NB4 (cell line): ENCODE results near the gene CHN1.
A peak's percentile ranks its signal among the peaks of the same experiment; 100 is the strongest.

ENCODE experiments used
- DNase-seq: peaks from one replicate; pipeline ENCODE4 v3.0.0; 2010; ENCODE audit warnings: low read depth
- H3K4me3 ChIP-seq: one replicate; pipeline ENCODE4 v1.5.1; 2011; ENCODE audit warnings: mild to moderate bottlenecking, low read depth, low read length, moderate library complexity
- CTCF ChIP-seq: IDR thresholded peaks from one replicate; pipeline ENCODE4 v1.5.1; 2012; ENCODE audit warnings: low read depth, low read length
- MYC ChIP-seq: IDR thresholded peaks from 2 replicates; pipeline ENCODE4 v1.6.1; 2011; ENCODE audit warnings: low read depth, low read length
- POLR2A ChIP-seq: IDR thresholded peaks from 2 replicates; pipeline ENCODE4 v1.6.1; 2011; ENCODE audit warnings: mild to moderate bottlenecking; ENCODE audit not compliant: insufficient read length; ENCODE audit errors: extremely low read depth
- TF ChIP-seq, protein P1 (sequence below): IDR thresholded peaks from 2 replicates; pipeline ENCODE4 v1.6.1; 2011; ENCODE audit warnings: low read depth, low read length

CHN1 gene, protein sequence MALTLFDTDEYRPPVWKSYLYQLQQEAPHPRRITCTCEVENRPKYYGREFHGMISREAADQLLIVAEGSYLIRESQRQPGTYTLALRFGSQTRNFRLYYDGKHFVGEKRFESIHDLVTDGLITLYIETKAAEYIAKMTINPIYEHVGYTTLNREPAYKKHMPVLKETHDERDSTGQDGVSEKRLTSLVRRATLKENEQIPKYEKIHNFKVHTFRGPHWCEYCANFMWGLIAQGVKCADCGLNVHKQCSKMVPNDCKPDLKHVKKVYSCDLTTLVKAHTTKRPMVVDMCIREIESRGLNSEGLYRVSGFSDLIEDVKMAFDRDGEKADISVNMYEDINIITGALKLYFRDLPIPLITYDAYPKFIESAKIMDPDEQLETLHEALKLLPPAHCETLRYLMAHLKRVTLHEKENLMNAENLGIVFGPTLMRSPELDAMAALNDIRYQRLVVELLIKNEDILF

DNA sequence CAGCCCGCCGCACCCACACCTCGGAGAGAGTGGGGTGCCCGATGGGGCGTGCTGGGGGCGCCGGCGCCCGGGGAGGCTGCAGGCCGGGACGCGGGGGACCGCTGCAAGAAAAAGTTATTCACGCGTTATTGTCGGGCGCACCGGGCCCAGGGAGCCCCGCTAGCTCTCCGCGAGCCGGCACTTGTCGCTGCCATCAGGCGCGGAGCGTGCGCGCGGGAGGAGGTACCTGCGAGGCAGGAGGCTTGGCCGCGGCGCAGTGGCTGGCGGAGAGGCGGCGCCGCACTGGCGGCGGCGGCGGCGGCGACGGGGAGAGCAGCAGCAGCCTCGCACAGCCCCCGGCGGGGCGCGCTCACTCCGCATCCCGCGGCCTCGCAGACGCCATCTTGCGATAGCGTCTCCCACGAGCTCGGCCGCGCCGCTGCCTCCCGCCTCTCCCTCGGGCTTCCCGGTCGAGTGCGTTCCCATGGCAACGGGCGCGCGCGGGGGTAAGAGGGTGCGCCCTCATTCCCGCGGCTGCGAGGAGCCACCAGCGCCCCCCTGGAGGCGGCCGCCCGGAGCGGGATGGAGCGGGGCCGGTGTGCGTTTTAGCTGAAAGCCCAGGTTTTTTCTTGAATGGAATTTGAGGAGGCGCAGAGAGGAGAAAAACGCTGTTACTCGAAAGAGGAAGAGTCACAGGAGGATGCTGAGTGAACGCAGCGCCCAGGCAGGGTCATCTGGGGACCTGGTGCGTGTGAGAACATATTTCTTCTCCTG is at the start of gene CHN1:
TSS of gene CHN1 (minus strand) at position 402 of the 753 bp plus-strand sequence. CDS start 469 bp downstream, outside the sequence.
- TF ChIP-seq CTCF, result peak; percentile 2
- TF ChIP-seq, protein P1, sequence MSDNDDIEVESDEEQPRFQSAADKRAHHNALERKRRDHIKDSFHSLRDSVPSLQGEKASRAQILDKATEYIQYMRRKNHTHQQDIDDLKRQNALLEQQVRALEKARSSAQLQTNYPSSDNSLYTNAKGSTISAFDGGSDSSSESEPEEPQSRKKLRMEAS, result no peak
- peak within 1 kb of the TSS; percentile 40 for H3K4me3 ChIP-seq
- DNase-seq, result peak; percentile 79

- TF ChIP-seq CTCF (no peak), POLR2A (no peak), MYC (no peak)
- TF ChIP-seq, protein P1, result no peak
- peak; percentile 14 for DNase-seq
- H3K4me3 ChIP-seq, result no peak overlapping the region
Observed at GRCh38 chr2:175054340-175054739, 49.2 kb upstream of the CHN1 start.

GRCh38 chr2:175049661-175050060 is 44.5 kb upstream of the CHN1 start:
- no peak overlapping the region for H3K4me3 ChIP-seq
- TF ChIP-seq CTCF (no peak), POLR2A (no peak), MYC (no peak)
- TF ChIP-seq, protein P1, result no peak
- no peak for DNase-seq

- DNase-seq, result no peak
- TF ChIP-seq CTCF (no peak), POLR2A (no peak), MYC (no peak)
- TF ChIP-seq, protein P1, result no peak
- no peak overlapping the region for H3K4me3 ChIP-seq
Observed at GRCh38 chr2:175048275-175048674, 43.1 kb upstream of the CHN1 start.

GRCh38 chr2:175039490-175039889 is 34.3 kb upstream of the CHN1 start:
- no peak overlapping the region for H3K4me3 ChIP-seq
- no peak for TF ChIP-seq POLR2A
- TF ChIP-seq MYC, result no peak
- TF ChIP-seq, protein P1, result no peak
- TF ChIP-seq CTCF, result no peak
- DNase-seq, result no peak
